Stimulated activated CD8-positive, alpha-beta memory T cell treated with anti-CD3 and anti-CD28 coated beads, Interleukin-12 subunit alpha, Interleukin-12 subunit beta, amount 100 ng/mL, for 24 hours (primary cell): ENCODE results near the gene RAB10.
A peak's percentile ranks its signal among the peaks of the same experiment; 100 is the strongest.
"Not testable (repeated sequence)": the region's sequence is repeated elsewhere in the genome, so short reads cannot be mapped to it uniquely, and the experiment has no call there.

Experiments
- DNase-seq: peaks from one replicate; pipeline ENCODE4 v3.0.0-alpha.2; 2020; ENCODE audit errors: extremely low read depth

Gene RAB10

DNA sequence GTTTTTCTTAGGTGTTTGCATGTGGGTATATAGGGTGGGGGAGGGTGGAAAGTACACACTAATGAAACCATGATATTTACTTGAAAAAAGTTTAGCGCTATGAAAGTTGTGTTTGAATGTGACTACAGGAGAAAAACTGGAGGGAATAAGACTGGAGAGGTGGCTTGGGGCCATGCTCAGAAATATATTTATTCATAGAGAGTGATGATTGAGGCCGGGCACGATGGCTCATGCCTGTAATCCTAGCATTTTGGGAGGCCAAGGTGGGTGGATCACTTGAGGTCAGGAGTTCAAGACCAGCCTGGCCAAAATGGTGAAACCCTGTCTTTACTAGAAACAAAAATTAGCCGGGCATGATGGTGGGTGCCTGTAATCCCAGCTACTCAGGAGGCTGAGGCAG is 55.0 kb downstream of the RAB10 start:
- DNase-seq: not testable (repeated sequence)

- no peak for DNase-seq
Measured at GRCh38 chr2:26089337-26089736, 55.5 kb downstream of the RAB10 start.

DNA sequence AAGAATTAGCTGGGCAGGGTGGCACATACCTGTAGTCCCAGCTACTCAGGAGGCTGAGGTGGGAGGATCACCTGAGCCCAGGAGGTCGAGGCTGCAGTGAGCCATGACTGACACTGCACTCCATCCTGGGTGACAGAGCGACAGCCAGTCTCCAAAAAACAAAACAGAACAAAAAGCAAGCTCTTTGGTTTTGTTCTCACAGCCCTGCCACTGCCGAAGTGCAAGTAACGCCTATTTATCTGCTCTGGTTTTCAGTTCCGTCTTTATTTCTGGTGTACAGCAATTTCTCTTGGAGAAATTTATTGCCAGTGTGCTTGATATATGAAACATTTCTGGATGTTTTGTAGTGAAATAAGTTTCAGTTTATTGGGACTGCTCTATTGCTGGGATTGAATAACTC is 61.9 kb downstream of the RAB10 start:
- no peak for DNase-seq

DNA sequence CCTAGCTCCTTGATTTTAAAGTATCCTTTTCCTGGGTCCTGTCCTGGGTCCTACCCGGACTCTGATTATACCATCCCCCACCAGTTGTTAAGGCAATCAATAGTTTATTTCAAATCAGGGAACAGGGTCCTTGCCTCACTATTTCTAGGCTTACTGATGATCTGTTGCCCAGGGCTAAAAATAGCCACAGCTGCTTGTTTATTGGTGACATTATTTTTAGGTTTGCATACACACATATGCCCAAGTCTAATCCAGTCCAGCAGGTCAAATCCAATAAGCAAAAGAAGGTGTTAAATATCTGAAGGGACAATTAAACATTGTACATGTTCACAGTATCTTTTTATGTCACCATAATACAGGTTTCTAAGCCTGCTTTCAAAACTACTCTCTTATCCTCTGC is 66.0 kb downstream of the RAB10 start:
- no peak for DNase-seq

GRCh38 chr2:26100384-26100783 is 66.5 kb downstream of the RAB10 start:
- no peak for DNase-seq

DNA sequence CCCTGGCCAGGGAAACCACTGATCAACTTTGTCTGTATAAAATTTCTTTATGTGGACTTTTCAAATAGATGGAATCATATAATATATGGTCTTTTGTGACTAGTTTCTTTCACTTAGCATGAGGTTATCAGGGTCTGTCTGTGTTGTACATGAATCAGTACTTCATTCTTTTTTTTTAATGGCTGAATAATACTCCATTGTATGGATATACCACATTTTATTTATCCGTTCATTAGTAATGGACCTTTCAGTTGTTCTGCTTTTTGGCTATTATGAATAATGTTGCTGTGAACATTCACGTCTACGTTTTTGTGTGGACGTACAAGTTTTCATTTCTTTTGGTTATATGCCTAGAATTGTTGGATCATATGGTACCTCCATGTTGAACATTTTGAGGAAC is 69.9 kb downstream of the RAB10 start:
- no peak for DNase-seq

DNA sequence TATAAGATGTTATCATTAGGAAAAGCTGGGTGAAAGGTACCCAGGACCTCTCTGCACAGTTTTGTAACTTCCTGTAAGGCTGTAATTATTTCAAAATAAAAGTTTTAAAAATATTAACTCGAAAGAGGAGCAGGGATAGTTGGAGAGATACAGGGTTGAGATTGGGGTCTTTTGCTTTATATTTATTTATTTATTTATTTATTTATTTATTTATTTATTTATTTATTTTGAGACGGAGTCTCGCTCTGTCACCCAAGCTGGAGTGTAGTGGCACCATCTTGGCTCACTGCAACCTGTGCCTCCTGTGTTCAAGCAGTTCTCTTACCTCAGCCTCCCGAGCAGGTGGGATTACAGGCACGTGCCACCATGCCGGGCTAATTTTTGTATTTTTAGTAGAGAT is 74.8 kb downstream of the RAB10 start:
- not testable (repeated sequence) for DNase-seq

DNA sequence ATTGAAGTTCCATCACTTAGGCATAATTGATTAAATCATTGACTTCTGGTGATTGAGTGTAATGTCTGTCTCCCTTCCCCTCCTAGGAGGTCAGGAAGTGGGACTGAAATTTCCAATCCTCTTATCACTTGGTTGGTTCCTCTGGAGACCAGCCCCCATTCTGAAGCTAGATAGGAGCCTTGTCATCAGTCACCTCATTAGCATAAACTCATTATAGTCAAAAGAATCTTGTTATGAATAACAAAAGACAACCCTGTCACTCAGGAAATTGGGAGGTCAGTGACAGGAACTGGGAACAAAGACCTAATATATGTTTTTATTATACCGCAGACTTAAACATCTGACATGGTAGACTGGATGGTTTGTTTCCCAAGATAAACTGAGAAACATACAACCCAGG is 78.3 kb downstream of the RAB10 start:
- no peak for DNase-seq

DNA sequence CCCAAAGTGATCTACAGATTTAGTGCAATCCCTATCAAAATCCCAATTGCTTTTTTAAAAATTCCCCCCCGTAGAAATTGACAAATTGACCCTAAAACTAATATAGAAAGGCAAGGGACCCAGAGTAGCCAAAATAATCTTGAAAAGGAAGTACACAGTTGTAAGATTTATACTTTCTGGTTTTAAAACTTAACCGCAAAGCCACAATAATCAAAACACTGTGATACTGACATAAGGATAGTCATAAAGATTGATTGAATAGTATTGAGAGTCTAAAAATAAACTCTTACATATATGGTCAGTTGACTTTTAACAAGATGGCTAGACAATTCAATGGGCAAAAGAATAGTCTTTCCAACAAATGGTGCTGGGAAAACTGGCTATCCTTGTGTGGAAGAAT is 80.3 kb downstream of the RAB10 start:
- no peak for DNase-seq

- DNase-seq: no peak
Measured at GRCh38 chr2:26118682-26119081, 84.8 kb downstream of the RAB10 start.

- DNase-seq: no peak
Measured at GRCh38 chr2:26119521-26119920, 85.6 kb downstream of the RAB10 start.

DNA sequence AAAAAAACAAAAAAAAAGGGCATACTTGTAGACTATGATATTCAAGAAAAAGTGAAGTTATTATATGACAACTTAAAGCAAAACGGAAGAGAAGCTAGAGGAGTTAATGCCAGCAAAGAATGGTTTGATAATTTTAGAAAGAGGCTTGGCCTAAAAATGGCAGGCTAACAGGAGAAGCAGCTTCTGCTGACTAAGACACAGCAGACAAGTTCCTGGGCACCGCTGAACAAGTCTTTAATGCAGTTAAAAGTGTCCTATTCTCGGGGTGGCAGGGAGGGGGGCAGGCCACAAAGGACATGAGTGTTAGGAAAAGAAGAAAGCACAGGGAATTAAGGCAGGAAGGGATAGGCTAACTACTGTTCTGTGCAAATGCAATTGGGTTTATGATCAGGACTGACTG is 88.7 kb downstream of the RAB10 start:
- no peak for DNase-seq

DNA sequence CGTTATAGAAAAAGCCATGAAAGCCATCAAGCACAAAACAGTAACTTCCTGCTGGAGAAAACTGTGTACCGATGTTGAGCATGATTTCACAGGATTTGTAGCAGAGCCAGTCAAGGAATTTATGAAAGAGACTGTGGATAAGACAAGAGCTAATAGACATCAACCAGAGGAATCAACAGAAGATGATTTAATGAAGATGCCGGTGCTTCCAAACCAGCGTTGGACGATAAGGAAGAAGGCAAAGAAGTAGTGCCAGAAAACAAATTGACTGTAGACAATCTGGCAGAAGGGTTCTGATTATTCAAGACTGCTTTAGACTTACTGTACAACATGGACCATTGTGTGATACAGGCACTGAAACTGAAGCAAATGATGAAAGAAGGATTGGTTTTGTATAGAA is 89.5 kb downstream of the RAB10 start:
- no peak for DNase-seq

GRCh38 chr2:26126074-26126473 is 92.2 kb downstream of the RAB10 start:
- no peak for DNase-seq

DNA sequence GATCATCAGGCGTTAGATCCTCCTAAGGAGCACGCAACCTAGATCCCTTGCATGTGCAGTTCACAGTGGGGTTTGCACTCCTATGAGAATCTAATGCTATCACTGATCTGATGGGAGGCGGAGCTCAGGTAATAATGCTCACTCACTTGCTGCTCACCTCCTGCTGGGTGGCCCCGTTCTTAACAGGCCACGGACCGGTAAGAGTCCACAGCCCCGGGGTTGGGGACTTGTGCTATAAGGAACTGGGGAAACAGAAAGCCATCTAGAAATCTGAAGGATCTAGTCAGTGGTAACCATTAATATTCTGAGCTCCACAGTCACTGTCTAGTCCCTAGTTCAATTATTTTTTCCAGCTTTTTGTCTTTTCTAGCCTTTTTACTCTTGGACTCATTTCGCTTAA is 94.3 kb downstream of the RAB10 start:
- no peak for DNase-seq

GRCh38 chr2:26130763-26131162 is 96.9 kb downstream of the RAB10 start:
- DNase-seq: no peak

- no peak for DNase-seq
Measured at GRCh38 chr2:26136451-26136850, 102.6 kb downstream of the RAB10 start.

DNA sequence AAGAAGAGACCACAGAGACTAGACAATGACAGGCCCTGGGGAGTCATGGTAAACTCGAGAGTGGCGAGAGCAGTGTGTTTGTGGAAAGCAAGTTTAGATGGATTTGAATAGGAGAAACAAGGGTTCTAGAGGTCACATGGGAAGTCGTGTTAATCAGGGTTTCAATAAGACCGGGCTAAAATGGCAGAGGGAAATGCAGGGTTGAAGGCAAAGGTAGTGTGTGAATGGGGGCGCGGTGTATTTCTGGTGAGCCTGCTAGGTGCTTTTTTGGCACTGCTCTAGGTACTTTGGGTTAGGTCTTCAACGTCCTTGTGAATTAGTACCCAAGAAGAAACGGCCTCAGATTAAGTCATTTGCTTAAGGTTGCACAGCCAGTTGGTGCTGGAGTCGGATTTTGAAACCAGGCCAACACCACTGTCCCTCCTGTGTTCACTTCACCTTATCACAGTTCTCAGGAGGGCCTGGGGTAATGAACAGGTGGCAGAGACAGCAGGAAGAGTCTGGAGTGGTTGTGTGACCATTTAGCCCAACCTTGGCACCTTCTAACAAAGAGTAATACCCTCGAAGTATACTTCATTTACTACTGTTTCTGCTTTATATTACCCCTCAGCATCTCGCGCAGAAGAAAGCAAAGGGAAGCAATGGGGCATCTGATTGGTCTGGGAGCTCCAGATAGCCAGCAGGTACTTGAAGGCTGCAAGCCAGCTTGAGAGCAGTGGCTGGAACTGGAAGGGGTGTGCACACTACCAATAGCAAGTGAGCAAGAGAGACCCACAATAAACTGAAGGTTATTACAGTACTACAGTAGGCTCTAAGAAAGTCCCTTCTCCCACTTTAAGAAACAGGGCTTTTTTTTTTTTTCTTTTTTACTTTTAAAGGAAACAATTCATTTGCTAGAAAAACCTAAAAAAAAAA is 105.6 kb downstream of the RAB10 start:
- no peak for DNase-seq

- no peak for DNase-seq
Measured at GRCh38 chr2:26141145-26141769, 107.4 kb downstream of the RAB10 start.

GRCh38 chr2:26144031-26144430 is 110.1 kb downstream of the RAB10 start:
- DNase-seq: no peak

- peak; percentile 23 for DNase-seq
Measured at GRCh38 chr2:26144953-26145680, 111.2 kb downstream of the RAB10 start.

DNA sequence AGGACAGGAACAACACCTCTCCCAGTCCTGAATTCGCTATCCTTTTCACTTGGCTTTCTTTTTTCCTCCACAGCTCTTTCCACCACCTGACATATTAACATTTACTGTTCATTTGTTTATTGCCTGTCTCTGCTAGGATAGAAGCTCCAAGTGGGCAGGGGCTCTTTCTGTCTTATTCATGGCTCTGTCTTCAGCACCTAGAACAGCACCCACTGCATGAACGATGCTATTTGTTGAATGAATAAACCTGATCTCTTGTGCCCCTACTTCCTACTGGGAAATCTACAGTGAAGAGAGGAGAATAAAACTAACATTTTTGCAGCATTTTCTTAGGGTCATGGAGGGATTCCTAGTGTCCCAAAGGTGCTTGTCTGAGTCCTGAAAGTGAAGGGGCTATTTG is 114.6 kb downstream of the RAB10 start:
- no peak for DNase-seq

GRCh38 chr2:26150243-26150642 is 116.4 kb downstream of the RAB10 start:
- DNase-seq: no peak
